Panc1 (cell line): ENCODE results near the gene B9D1. TPM values are rescaled to one million over a fixed set of nuclear protein-coding genes. Genes with fewer than 3 reads are reported as not detected.

Experiments
- ATAC-seq: fragments of 200-7000 bp; cut with Tn5 transposase; 2 replicates; pipeline ENCODE4 v1.9.1; 2020; ENCODE audit warnings: mild to moderate bottlenecking, moderate library complexity
- BruUV-seq: library from RNA; stranded (reverse); fragments of 400-500 nt; replicated peaks from 2 replicates; lab custom pipeline; 2021; lab: Mats Ljungman, UMichigan
- CTCF ChIA-PET: fragments of 300-600 bp; sonication (Branson Sonifier 250); formaldehyde crosslinking; loops from one replicate; lab custom pipeline; 2022; ENCODE audit warnings: antibody characterized with exemption; lab: Charles Lee
- POLR2A ChIA-PET: fragments of 300-600 bp; sonication (Branson Sonifier 250); formaldehyde crosslinking; loops from one replicate; lab custom pipeline; 2022; ENCODE audit warnings: antibody characterized with exemption; lab: Charles Lee
- DNase-seq: peaks from one replicate; pipeline ENCODE4 v3.0.0-alpha.2; 2010; ENCODE audit warnings: low read depth, low spot score
- H3K27ac ChIP-seq: 2 replicates; pipeline ENCODE4 v1.5.1; 2011; ENCODE audit warnings: mild to moderate bottlenecking, low read length, inconsistent platforms
- H3K27me3 ChIP-seq: fragments of 200-500 bp; sonication (Bioruptor generic); 2 replicates; pipeline ENCODE4 v1.6.0; 2014; ENCODE audit warnings: low read length, inconsistent platforms; ENCODE audit not compliant: control insufficient read depth, insufficient read depth
- H3K36me3 ChIP-seq: fragments of 200-500 bp; sonication (Bioruptor generic); 2 replicates; pipeline ENCODE4 v1.5.1; 2014; ENCODE audit warnings: inconsistent platforms, mild to moderate bottlenecking, low read length, moderate library complexity; ENCODE audit not compliant: control insufficient read depth, insufficient read depth
- H3K4me1 ChIP-seq: 2 replicates; pipeline ENCODE4 v1.5.1; 2011; ENCODE audit warnings: inconsistent platforms, mild to moderate bottlenecking, low read length, moderate library complexity; ENCODE audit not compliant: control insufficient read depth, insufficient read depth
- H3K4me3 ChIP-seq, 2 experiments: 2 replicates each; pipeline ENCODE4 v1.5.1; 2011 to 2012; ENCODE audit warnings: low read depth in 2 of 2, low read length in 2 of 2, mild to moderate bottlenecking in 2 of 2, inconsistent platforms in 1 of 2, moderate library complexity in 1 of 2
- H3K9me3 ChIP-seq: fragments of 200-500 bp; sonication (Bioruptor generic); 2 replicates; pipeline ENCODE4 v1.5.1; 2014; ENCODE audit warnings: low read depth, mild to moderate bottlenecking, inconsistent platforms, low read length, moderate library complexity; ENCODE audit not compliant: control insufficient read depth, insufficient read depth
- CTCF ChIP-seq: fragments of 450-650 bp; IDR thresholded peaks from 2 replicates; pipeline ENCODE4 v1.5.1; 2017; ENCODE audit warnings: mild to moderate bottlenecking
- POLR2AphosphoS5 ChIP-seq: IDR thresholded peaks from 2 replicates; pipeline ENCODE4 v1.6.1; 2012; ENCODE audit warnings: mild to moderate bottlenecking, low read depth, low read length, moderate library complexity
- REST ChIP-seq, 2 experiments: IDR thresholded peaks; 2 replicates each; pipeline ENCODE4 v1.6.1; 2011 to 2012; ENCODE audit warnings: low read depth in 2 of 2, control low read depth in 1 of 2, low read length in 1 of 2, mild to moderate bottlenecking in 1 of 2, moderate library complexity in 1 of 2; ENCODE audit not compliant: insufficient read depth in 1 of 2
- SIN3A ChIP-seq: IDR thresholded peaks from 2 replicates; pipeline ENCODE4 v1.6.1; 2012; ENCODE audit warnings: low read depth, mild to moderate bottlenecking, low read length, moderate library complexity, borderline replicate concordance; ENCODE audit not compliant: insufficient read depth
- TCF7L2 ChIP-seq: IDR thresholded peaks from 2 replicates; pipeline ENCODE4 v1.6.1; 2011; ENCODE audit warnings: mild to moderate bottlenecking, low read depth, low read length, inconsistent platforms
- in situ Hi-C: cut with HindIII; loops from 2 replicates; pipeline ENCODE4 v1.10.0; 2016; ENCODE audit warnings: low sequenced_read_pairs, low pct_unique_long_range_greater_than_20kb
- intact Hi-C: fragments of 100-400 bp; cut with micrococcal nuclease; formaldehyde crosslinking; loops from one replicate; pipeline ENCODE4 v1.10.0; 2022; ENCODE audit not compliant: unreplicated experiment
- total RNA-seq: library from RNA; stranded (reverse); gene quantifications from one replicate; pipeline ENCODE4 v1.2.1, GENCODE V29; 2021; ENCODE audit not compliant: unreplicated experiment

Gene B9D1
- total RNA-seq, 1 experiment from 2014 or later = 19.1 TPM

- in situ Hi-C loops (no loop called here), intact Hi-C loops (no loop called here)
- Histone ChIP-seq H3K27ac (no peak overlapping the region), H3K9me3 (no peaks in the 10 kb centered on the region), H3K27me3 (no peaks in the 10 kb centered on the region), H3K4me3 (no peak overlapping the region), H3K36me3 (no peaks in the 10 kb centered on the region; the same call in 1 of the 2 replicates), H3K4me1 (peaks cover 3% of the 10 kb centered on the region; the same call in 1 of the 2 replicates)
- no peak for ATAC-seq
- ChIA-PET POLR2A (no interaction called here), CTCF (no interaction called here)
- no TSS peak for BruUV-seq
- TF ChIP-seq SIN3A (no peak), REST (IDR thresholded peaks at IDR 0.05; ENCODE audit: insufficient read depth in 1 of 2, low read depth in 2 of 2, low read length in 1 of 2) (no peak), TCF7L2 (no peak), CTCF (no peak), POLR2AphosphoS5 (no peak)
- no peak for DNase-seq
Observed at GRCh38 chr17:19357761-19358160, 4.8 kb downstream of the B9D1 start.

GRCh38 chr17:19357351-19357750 is 5.2 kb downstream of the B9D1 start:
- BruUV-seq = no TSS peak
- H3K4me3 ChIP-seq = no peak overlapping the region
- intact Hi-C loops (no loop called here), in situ Hi-C loops (no loop called here)
- H3K4me1 ChIP-seq = peaks cover 3% of the 10 kb centered on the region; the same call in 1 of the 2 replicates
- H3K36me3 ChIP-seq = no peaks in the 10 kb centered on the region; the same call in 1 of the 2 replicates
- no peak for DNase-seq
- H3K9me3 ChIP-seq = no peaks in the 10 kb centered on the region
- no peak overlapping the region for H3K27ac ChIP-seq
- POLR2A ChIA-PET = no interaction called here
- no peaks in the 10 kb centered on the region for H3K27me3 ChIP-seq
- CTCF ChIA-PET = no interaction called here
- ATAC-seq = no peak
- TF ChIP-seq SIN3A (no peak), REST (IDR thresholded peaks at IDR 0.05; ENCODE audit: insufficient read depth in 1 of 2, low read depth in 2 of 2, low read length in 1 of 2) (no peak), TCF7L2 (no peak), CTCF (no peak), POLR2AphosphoS5 (no peak)
